Lower lobe of right lung (tissue), 2 donors: Measurements from ENCODE around the gene COMT. TPM values are rescaled to one million over a fixed set of nuclear protein-coding genes. Genes with fewer than 3 reads are reported as not detected.
"Not testable (repeated sequence)": the region's sequence is repeated elsewhere in the genome, so short reads cannot be mapped to it uniquely, and the experiment has no call there.

Experiments used
- ATAC-seq, 2 donors: fragments of 200-7000 bp; cut with Tn5 transposase; one replicate each; pipeline ENCODE4 v1.9.1; 2020 to 2022; ENCODE audit warnings: mild to moderate bottlenecking in 2 of 2, moderate library complexity in 2 of 2
- DNase-seq: peaks from one replicate; pipeline ENCODE4 v3.0.0-alpha.2; 2020
- H3K27ac ChIP-seq: fragments of 200-600 bp; one replicate; pipeline ENCODE4 v1.8.0; 2022
- H3K27me3 ChIP-seq: fragments of 200-600 bp; one replicate; pipeline ENCODE4 v1.8.0; 2022; ENCODE audit warnings: low read depth
- H3K36me3 ChIP-seq: fragments of 200-600 bp; one replicate; pipeline ENCODE4 v1.8.0; 2022; ENCODE audit warnings: mild to moderate bottlenecking
- H3K4me1 ChIP-seq: fragments of 200-600 bp; one replicate; pipeline ENCODE4 v1.8.0; 2022
- H3K4me3 ChIP-seq: fragments of 200-600 bp; one replicate; pipeline ENCODE4 v1.8.0; 2022; ENCODE audit warnings: mild to moderate bottlenecking
- H3K9me3 ChIP-seq: fragments of 200-600 bp; one replicate; pipeline ENCODE4 v1.8.0; 2022
- intact Hi-C: fragments of 100-400 bp; cut with DNase I; formaldehyde crosslinking; loops from one replicate; pipeline ENCODE4 v1.11.0; 2022
- total RNA-seq: library from RNA; stranded (reverse); fragmentation: NEBNext Ultra II Directional; extraction: Animal tissue kit (Norgen Biotek cat#: 25700); gene quantifications from one replicate; pipeline ENCODE4 v1.2.1, GENCODE V29; 2021
- TF ChIP-seq, protein P1 (sequence below): fragments of 200-600 bp; IDR thresholded peaks from one replicate; pipeline ENCODE4 v1.8.0; 2022; ENCODE audit warnings: antibody characterized with exemption, mild to moderate bottlenecking
- donor health status: DM: no; HTN: yes; CAD: no; lungs with severe emphysema.

Gene COMT
- total RNA-seq, 1 donor from 2014 or later: 235 TPM

DNA sequence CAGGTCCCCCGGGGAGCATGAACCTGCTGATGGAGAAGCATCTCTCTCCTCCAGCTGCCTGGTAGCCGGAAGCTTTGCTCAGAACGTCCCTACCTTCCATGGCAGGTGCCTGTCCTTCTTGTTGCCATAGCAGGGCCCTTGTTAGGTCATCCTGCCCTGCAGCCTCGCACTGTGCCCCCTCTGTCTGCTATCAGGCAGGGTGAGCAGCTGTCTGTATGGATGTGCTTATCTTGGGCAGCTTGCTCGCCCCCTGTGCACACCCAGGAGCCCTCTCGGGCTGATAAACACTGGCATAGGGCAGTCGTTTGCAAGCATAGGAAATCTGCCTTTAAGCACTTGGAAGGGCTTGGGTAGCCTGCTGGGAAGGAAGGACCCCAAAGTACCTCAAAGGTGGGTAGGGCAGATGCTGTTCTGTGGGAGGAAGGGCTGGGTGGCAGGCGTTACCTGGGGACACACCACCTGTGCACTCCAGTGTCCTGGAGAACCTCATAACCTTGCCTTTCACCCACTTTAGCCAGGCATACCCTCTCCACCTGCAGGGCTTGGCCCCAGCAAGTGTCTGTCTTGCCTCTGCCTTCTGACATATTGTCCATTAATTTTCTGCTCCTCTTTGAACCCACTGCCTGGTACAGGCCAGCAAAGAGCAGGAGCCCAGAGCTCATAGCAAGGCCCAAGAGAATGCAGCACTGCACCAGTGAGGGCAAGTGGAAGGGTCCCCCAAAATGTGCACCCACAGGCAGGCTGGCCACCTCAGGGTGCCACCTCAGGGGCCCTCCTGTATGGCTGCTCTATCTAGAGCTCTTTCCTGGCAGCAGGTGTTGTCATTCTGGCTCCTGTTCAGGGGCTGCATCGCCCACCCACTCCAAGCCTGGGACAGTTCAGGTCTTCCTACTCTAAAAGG is 8.0 kb upstream of the COMT start:
- Histone ChIP-seq H3K4me3 (no peak overlapping the region), H3K27me3 (no peaks in the 10 kb centered on the region), H3K4me1 (peaks cover 24% of the 10 kb centered on the region), H3K27ac (peak overlapping the region; percentile 11), H3K9me3 (no peaks in the 10 kb centered on the region), H3K36me3 (peaks cover 7% of the 10 kb centered on the region)
- peak; percentile 36 for DNase-seq
- TF ChIP-seq, protein P1, sequence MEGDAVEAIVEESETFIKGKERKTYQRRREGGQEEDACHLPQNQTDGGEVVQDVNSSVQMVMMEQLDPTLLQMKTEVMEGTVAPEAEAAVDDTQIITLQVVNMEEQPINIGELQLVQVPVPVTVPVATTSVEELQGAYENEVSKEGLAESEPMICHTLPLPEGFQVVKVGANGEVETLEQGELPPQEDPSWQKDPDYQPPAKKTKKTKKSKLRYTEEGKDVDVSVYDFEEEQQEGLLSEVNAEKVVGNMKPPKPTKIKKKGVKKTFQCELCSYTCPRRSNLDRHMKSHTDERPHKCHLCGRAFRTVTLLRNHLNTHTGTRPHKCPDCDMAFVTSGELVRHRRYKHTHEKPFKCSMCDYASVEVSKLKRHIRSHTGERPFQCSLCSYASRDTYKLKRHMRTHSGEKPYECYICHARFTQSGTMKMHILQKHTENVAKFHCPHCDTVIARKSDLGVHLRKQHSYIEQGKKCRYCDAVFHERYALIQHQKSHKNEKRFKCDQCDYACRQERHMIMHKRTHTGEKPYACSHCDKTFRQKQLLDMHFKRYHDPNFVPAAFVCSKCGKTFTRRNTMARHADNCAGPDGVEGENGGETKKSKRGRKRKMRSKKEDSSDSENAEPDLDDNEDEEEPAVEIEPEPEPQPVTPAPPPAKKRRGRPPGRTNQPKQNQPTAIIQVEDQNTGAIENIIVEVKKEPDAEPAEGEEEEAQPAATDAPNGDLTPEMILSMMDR: no peak
- ATAC-seq: no peak
- intact Hi-C loops: no loop called here

DNA sequence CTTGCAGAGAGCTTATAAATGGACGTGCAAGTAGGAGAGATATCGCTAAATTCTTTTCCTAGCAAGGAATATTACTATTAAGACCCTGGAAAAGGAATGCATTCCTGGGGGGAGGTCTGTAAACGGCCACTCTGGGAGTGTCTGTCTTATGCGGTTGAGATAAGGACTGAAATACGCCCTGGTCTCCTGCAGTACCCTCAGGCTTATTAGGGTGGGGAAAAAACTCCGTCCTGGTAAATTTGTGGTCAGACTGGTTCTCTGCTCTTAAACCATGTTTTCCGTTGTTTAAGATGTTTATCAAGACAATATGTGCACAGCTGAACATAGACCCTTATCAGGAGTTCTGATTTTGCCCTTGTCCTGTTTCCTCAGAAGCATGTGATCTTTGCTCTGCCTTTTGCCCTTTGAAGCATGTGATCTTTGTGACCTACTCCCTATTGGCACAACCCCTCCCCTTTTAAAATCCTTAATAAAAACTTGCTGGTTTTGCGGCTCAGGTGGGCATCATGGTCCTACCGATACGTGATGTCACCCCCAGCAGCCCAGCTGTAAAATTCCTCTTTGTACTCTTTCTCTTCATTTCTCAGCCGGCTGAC is 6.4 kb upstream of the COMT start:
- H3K27ac ChIP-seq, ATAC-seq, DNase-seq, intact Hi-C loops, H3K27me3 ChIP-seq, H3K9me3 ChIP-seq, H3K36me3 ChIP-seq, H3K4me3 ChIP-seq: not testable (repeated sequence)
- peaks cover 34% of the 10 kb centered on the region for H3K4me1 ChIP-seq

GRCh38 chr22:19936513-19936912 is 5.1 kb upstream of the COMT start:
- Histone ChIP-seq H3K27ac (no peak overlapping the region), H3K27me3 (no peaks in the 10 kb centered on the region), H3K9me3 (no peaks in the 10 kb centered on the region), H3K4me1 (peaks cover 44% of the 10 kb centered on the region), H3K36me3 (no peaks in the 10 kb centered on the region), H3K4me3 (no peak overlapping the region)
- DNase-seq (peak; percentile 7), ATAC-seq (no peak)
- intact Hi-C loops: no loop called here
- TF ChIP-seq, protein P1: no peak

DNA sequence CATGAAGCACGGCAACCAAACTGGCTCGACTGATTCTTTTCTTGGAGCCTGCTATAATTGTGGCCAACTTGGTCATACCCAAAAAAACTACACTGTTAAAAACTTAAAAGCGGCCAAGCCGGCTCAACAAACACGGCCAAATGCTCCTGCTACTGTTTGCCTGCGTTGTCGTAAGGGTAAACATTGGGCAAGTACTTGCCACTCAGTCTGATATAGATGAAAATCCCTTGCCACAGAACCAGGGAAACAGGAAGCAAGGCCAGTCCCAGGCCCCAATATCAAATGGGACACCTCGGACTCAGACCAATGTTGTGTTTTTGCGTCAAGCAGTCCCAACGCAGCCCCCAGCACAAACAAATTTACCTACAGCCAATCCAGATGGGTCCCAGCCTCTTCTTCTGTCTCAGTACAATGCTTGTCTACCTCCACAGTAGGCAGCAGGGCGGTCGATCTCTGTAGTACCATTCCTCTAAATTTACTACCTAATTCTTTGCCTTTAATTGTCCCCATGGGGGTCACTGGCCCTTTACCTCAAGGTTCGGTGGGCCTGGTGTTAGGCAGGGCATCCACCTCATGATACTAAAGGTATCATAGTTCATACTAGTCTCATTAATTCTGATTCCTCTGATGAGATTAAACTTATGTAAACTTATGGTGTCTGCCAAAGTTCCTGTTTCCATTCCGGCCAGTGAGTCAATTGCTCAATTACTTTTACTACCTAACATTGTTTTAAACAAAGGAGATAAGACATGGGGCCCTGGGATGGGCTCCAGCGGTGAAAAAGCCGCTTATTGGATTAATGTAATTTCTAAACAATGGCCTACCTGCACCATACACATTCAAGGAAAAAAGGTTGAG is 3.7 kb upstream of the COMT start:
- Histone ChIP-seq H3K27ac (peak overlapping the region; percentile 73), H3K4me3 (no peak overlapping the region), H3K9me3 (no peaks in the 10 kb centered on the region), H3K27me3 (no peaks in the 10 kb centered on the region), H3K36me3 (no peaks in the 10 kb centered on the region), H3K4me1 (peaks cover 50% of the 10 kb centered on the region)
- DNase-seq (peak; percentile 59), ATAC-seq (peak in 1 of 2 donors; percentile 43)
- TF ChIP-seq, protein P1: no peak
- intact Hi-C loops: no loop called here

DNA sequence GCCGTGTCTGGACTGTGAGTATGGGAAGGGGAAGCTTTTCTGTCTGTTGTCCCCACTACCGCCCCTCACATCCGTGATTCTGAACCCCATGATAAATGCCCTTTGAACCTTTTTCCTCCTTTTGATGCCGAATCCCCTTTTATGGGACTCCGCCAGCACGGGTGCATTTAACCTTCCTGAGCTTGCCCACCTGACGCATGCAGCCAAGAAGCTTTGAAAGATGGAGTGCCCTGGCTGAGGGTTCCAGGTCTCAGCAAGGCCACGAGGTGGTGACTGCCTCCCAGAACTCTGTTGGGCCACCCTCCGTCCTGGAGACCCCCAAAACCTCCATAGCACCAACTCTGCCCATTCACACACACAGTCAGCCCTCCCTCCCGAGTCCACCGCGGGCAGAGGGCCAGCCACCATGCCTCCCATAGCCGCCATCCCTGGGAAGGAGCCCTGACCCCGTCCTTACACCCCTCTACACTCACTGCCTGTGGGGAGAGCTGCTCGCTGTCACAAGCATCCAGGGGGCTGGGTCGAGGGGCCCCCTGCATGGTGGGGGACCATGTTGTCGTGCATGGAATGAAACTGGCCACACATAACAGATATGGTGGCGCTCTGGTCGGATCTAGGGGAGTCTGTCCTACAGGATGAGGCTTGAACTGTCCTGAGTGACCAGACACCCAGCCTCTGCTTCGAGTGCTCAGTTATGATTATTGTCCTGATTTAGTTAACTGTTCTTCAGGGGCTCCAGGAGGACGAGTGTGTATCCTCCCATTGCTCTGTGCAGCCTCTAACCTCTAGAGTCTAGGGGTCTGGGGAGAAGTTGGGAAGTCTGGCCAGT is 822 bp upstream of the COMT start:
- ATAC-seq: peak in 1 of 2 donors; percentile 1
- H3K9me3 ChIP-seq: no peaks in the 10 kb centered on the region
- TF ChIP-seq, protein P1: no peak
- H3K27me3 ChIP-seq: no peaks in the 10 kb centered on the region
- H3K36me3 ChIP-seq: no peaks in the 10 kb centered on the region
- H3K27ac ChIP-seq: peak overlapping the region; percentile 97
- H3K4me1 ChIP-seq: peaks cover 62% of the 10 kb centered on the region
- H3K4me3 ChIP-seq: peak overlapping the region; percentile 83
- peak; percentile 39 for DNase-seq
- intact Hi-C loops: no loop called here
